GM12878 (cell line): ENCODE data around the gene COL11A2. TPM values are rescaled to one million over a fixed set of nuclear protein-coding genes. Genes with fewer than 3 reads are reported as not detected.
A peak's percentile ranks its signal among the peaks of the same experiment; 100 is the strongest.

Experiments used
- ATAC-seq: fragments of 200-7000 bp; cut with Tn5 transposase; 3 replicates; pipeline ENCODE4 v1.9.1; 2020; ENCODE audit warnings: mild to moderate bottlenecking, moderate library complexity
- BruUV-seq: library from RNA; stranded (reverse); fragments of 400-500 nt; replicated peaks from 2 replicates; lab custom pipeline; 2021; lab: Mats Ljungman, UMichigan
- CTCF ChIA-PET: fragments of 300-600 bp; sonication (Branson Sonifier 250); formaldehyde crosslinking; extraction: SDS; loops from one replicate; lab custom pipeline; 2021; ENCODE audit warnings: inconsistent platforms; lab: Yijun Ruan, JAX
- POLR2A ChIA-PET: fragments of 350-600 bp; formaldehyde crosslinking; extraction: SDS; loops from one replicate; lab custom pipeline; 2021; ENCODE audit warnings: inconsistent platforms; lab: Charles Lee
- RAD21 ChIA-PET: fragments of 300-600 bp; sonication (Branson Sonifier 250); formaldehyde crosslinking; loops from one replicate; lab custom pipeline; 2023; ENCODE audit warnings: antibody characterized with exemption; ENCODE audit not compliant: unreplicated experiment; lab: Charles Lee
- SMC1A ChIA-PET: fragments of 300-600 bp; sonication (Branson Sonifier 250); formaldehyde crosslinking; loops from one replicate; lab custom pipeline; 2023; ENCODE audit not compliant: unreplicated experiment, uncharacterized antibody; lab: Charles Lee
- DNase-seq: peaks from one replicate; pipeline ENCODE4 v3.0.0-alpha.2; 2011; ENCODE audit warnings: low read depth, low spot score
- FAIRE-seq: peaks from 3 replicates; lab custom pipeline; 2011; peaks lifted over from hg19 to GRCh38; lab: Jason Lieb, UNC
- H2AFZ ChIP-seq: 2 replicates; pipeline ENCODE4 v1.6.0; 2011; ENCODE audit warnings: low read depth, low read length, control low read depth; ENCODE audit not compliant: control insufficient read depth
- H3K27ac ChIP-seq: 2 replicates; pipeline ENCODE4 v1.5.1; 2011; ENCODE audit warnings: control low read depth; ENCODE audit not compliant: control insufficient read depth, insufficient read depth
- H3K27me3 ChIP-seq, 2 experiments: replicated peaks in 1 of 2; 2 replicates each; pipeline versions ENCODE4 v1.6.0 to v1.6.1; 2011; ENCODE audit warnings: low read length in 1 of 2; ENCODE audit not compliant: control insufficient read depth in 2 of 2, insufficient read depth in 2 of 2
- H3K36me3 ChIP-seq, 2 experiments: 2 replicates each; pipeline ENCODE4 v1.5.1; 2011; ENCODE audit warnings: low read length in 1 of 2; ENCODE audit not compliant: control insufficient read depth in 2 of 2, insufficient read depth in 2 of 2
- H3K4me1 ChIP-seq: 2 replicates; pipeline ENCODE4 v1.6.1; 2011; ENCODE audit warnings: mild to moderate bottlenecking, low read length, moderate library complexity, mixed read lengths; ENCODE audit not compliant: control insufficient read depth, insufficient read depth
- H3K4me2 ChIP-seq: 2 replicates; pipeline ENCODE4 v1.6.0; 2011; ENCODE audit warnings: control low read depth; ENCODE audit not compliant: control insufficient read depth, insufficient read depth
- H3K4me3 ChIP-seq: fragments of 200-600 bp; sonication (generic); 2 replicates; pipeline ENCODE4 v1.5.1; 2016
- H3K79me2 ChIP-seq: 2 replicates; pipeline ENCODE4 v1.6.0; 2011; ENCODE audit warnings: low read length; ENCODE audit not compliant: control insufficient read depth, insufficient read depth
- H3K9ac ChIP-seq: 2 replicates; pipeline ENCODE4 v1.8.0; 2011; ENCODE audit warnings: low read length, control low read depth, mixed read lengths; ENCODE audit not compliant: control insufficient read depth, insufficient read depth
- H3K9me3 ChIP-seq: replicated peaks from 3 replicates; pipeline ENCODE4 v1.5.1; 2011; ENCODE audit warnings: mild to moderate bottlenecking, low read length; ENCODE audit not compliant: control insufficient read depth, insufficient read depth
- H4K20me1 ChIP-seq: 2 replicates; pipeline ENCODE4 v1.6.0; 2011; ENCODE audit not compliant: control insufficient read depth, insufficient read depth
- BMI1 ChIP-seq: fragments of 450-650 bp; IDR thresholded peaks from 2 replicates; pipeline ENCODE4 v1.6.1; 2016; ENCODE audit warnings: mild to moderate bottlenecking, moderate library complexity, borderline replicate concordance
- BRCA1 ChIP-seq: IDR thresholded peaks from 2 replicates; pipeline ENCODE4 v1.6.1; 2011; ENCODE audit warnings: low read depth, low read length, improper control_type of control experiment
- IRF3 ChIP-seq: fragments of 450-650 bp; IDR thresholded peaks from 2 replicates; pipeline ENCODE4 v1.6.1; 2014; ENCODE audit warnings: mild to moderate bottlenecking
- NFYB ChIP-seq: IDR thresholded peaks from 2 replicates; pipeline ENCODE4 v1.6.1; 2011; ENCODE audit warnings: low read depth, mild to moderate bottlenecking, low read length, improper control_type of control experiment, moderate library complexity; ENCODE audit not compliant: insufficient read depth
- NR2C1 ChIP-seq: fragments of 450-650 bp; IDR thresholded peaks from 2 replicates; pipeline ENCODE4 v1.6.1; 2017; ENCODE audit warnings: antibody characterized with exemption, mild to moderate bottlenecking, moderate library complexity
- NRF1 ChIP-seq: conservative IDR thresholded peaks from 2 replicates; pipeline ENCODE4 v1.6.1; 2011; ENCODE audit warnings: mild to moderate bottlenecking, low read depth, low read length, improper control_type of control experiment
- RELA ChIP-seq: fragments of 450-650 bp; IDR thresholded peaks from 2 replicates; pipeline ENCODE4 v1.8.0; 2014; ENCODE audit warnings: borderline replicate concordance; ENCODE audit not compliant: partially characterized antibody
- RUNX3 ChIP-seq: IDR thresholded peaks from 2 replicates; pipeline ENCODE4 v1.6.1; 2012; ENCODE audit warnings: low read length, inconsistent platforms
- SIN3A ChIP-seq: IDR thresholded peaks from 2 replicates; pipeline ENCODE4 v1.6.1; 2012; ENCODE audit warnings: low read depth, low read length, improper control_type of control experiment
- SMC3 ChIP-seq: IDR thresholded peaks from 2 replicates; pipeline ENCODE4 v1.6.1; 2011; ENCODE audit warnings: low read length, improper control_type of control experiment, borderline replicate concordance
- SUPT20H ChIP-seq: IDR thresholded peaks from 2 replicates; pipeline ENCODE4 v1.6.1; 2011; ENCODE audit warnings: low read depth, mild to moderate bottlenecking, low read length, moderate library complexity, borderline replicate concordance; ENCODE audit not compliant: control insufficient read depth
- ZNF207 ChIP-seq: fragments of 450-650 bp; IDR thresholded peaks from 2 replicates; pipeline ENCODE4 v1.6.1; 2014; ENCODE audit warnings: antibody characterized with exemption, mild to moderate bottlenecking, borderline replicate concordance
- WGBS: methylation state at CpG from one replicate; pipeline ENCODE4 v1.1.6; 2016; ENCODE audit warnings: low lambda C conversion rate; ENCODE audit not compliant: insufficient replicate concordance, insufficient coverage; ENCODE audit errors: missing lambda C conversion rate; 5-methylcytosine and 5-hydroxymethylcytosine counted together
- in situ Hi-C: fragments of 300-500 bp; cut with MboI; formaldehyde crosslinking; loops from 9 replicates; pipeline ENCODE4 v1.14.3; 2018; ENCODE audit warnings: mixed read lengths
- intact Hi-C: fragments of 100-400 bp; cut with micrococcal nuclease; formaldehyde crosslinking; loops from one replicate; pipeline ENCODE4 v1.14.2; 2022; ENCODE audit not compliant: unreplicated experiment
- polyA plus RNA-seq, 11 experiments: library from polyadenylated mRNA; depleted of rRNA in 4 of 11; unstranded in 6 of 11; stranded (reverse) in 5 of 11; fragments of >200 nt; fragmentation: Nextera tagmentation in 4 of 11; fragmentation: Illumina TruSeq in 1 of 11; extraction: Ambion mirVana in 4 of 11; extraction: Trizol in 1 of 11; gene quantifications; 1 replicate in 1 of 11; 2 replicates in 10 of 11; pipeline versions ENCODE4 v1.2.1 to v1.2.3, GENCODE V29; 2011 to 2016; ENCODE audit warnings: inconsistent platforms in 2 of 11, missing spikeins in 2 of 11, low read depth in 1 of 11
- total RNA-seq, 4 experiments: library from RNA; depleted of rRNA in 3 of 4; stranded (reverse); fragments of >200 nt in 3 of 4; fragmentation: Illumina TruSeq in 1 of 4; extraction: Trizol in 1 of 4; gene quantifications; 2 replicates each; pipeline versions ENCODE4 v1.2.1 to v1.2.3, GENCODE V29; 2013 to 2021
- TF ChIP-seq, protein P1 (sequence below): fragments of 450-650 bp; IDR thresholded peaks from 2 replicates; pipeline ENCODE4 v1.6.1; 2017; ENCODE audit warnings: low read depth, mild to moderate bottlenecking, moderate library complexity
- TF ChIP-seq, protein P2 (sequence below), 3 experiments: IDR thresholded peaks in 2 of 3; conservative IDR thresholded peaks in 1 of 3; 2 replicates each; pipeline ENCODE4 v1.5.1; 2011; ENCODE audit warnings: low read depth in 3 of 3, low read length in 3 of 3, mild to moderate bottlenecking in 3 of 3, control low read depth in 2 of 3, moderate library complexity in 2 of 3, inconsistent platforms in 1 of 3, mixed read lengths in 1 of 3; ENCODE audit not compliant: control insufficient read depth in 2 of 3, insufficient read depth in 1 of 3; ENCODE audit errors: extremely low read depth in 1 of 3

The COL11A2 gene
- total and polyA plus RNA-seq, 10 of the 15 experiments (the other 5 are each of a cell fraction or from before 2014, with no cell fraction given), result 0.03 to 0.83 (median 0.22) TPM; not detected in 1

DNA sequence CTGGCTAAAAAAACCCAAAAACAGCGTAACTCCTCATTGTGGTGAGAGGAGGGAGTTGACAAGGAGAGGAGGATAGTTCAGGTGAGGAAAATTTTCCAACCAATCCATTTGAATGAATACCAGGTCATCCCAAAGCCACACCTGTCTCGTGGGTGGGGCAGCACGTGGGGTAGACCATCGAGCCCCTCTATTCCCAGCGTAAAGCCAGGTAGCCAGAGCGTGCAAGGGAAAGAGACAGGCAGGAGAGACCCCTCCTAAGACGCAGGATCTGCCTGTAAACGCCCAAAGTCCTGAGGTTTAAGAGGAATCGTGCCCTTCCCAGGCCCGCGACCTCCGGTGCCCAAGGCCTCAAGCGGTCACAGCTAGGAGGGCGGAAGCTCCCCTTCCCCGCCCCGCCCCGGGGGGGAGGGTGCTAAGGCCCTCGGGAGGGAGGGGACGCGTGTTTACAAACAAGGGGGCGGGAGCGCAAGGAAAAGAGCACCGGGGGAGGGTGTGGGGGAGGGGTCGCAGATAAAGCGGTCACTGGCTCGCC is 7.5 kb upstream of the COL11A2 start (continued):
- TF ChIP-seq NR2C1 (no peak), SIN3A (no peak), NRF1 (no peak), SMC3 (no peak)

- no peak overlapping the region; the same call in 1 of the 2 replicates for H3K27ac ChIP-seq
- H3K9ac ChIP-seq, result no peak overlapping the region
- no peaks in the 10 kb centered on the region for H3K9me3 ChIP-seq
- peak overlapping the region; percentile 75; the same call in 1 of the 2 replicates for H3K4me3 ChIP-seq
- H3K79me2 ChIP-seq, result peaks cover 33% of the 10 kb centered on the region
- WGBS, result 50% methylated on average over 2 of the region's 3 CpGs
- POLR2A ChIA-PET, result interaction anchor here (0.7 to 1.4 kb wide), 7 partner anchors 10 to 78 kb away, joined by 3 to 12 read pairs (median 3); partner anchors contain the start of genes B3GALT4 and RING1
- no peak for DNase-seq
- CTCF ChIA-PET, result interaction anchor here (1.0 to 5.8 kb wide), 8 partner anchors 10 to 74 kb away, joined by 3 to 41 read pairs (median 8); partner anchors contain the start of gene RING1
- no peaks in the 10 kb centered on the region for H3K27me3 ChIP-seq
- H3K4me2 ChIP-seq, result peak overlapping the region; percentile 77
- no peaks in the 10 kb centered on the region for H4K20me1 ChIP-seq
- H3K36me3 ChIP-seq, result peaks cover 19 to 41% of the 10 kb centered on the region in 2 experiments
- no peak overlapping the region for H2AFZ ChIP-seq
- peaks cover 24% of the 10 kb centered on the region for H3K4me1 ChIP-seq
- intact Hi-C loops (no loop called here), in situ Hi-C loops (no loop called here)
- FAIRE-seq, result no peak
- SMC1A ChIA-PET, result interaction anchor here (1.0 to 1.8 kb wide), 2 partner anchors 10 to 49 kb away, joined by 3 to 5 read pairs; no protein-coding TSS in a partner anchor
- no TSS peak for BruUV-seq
- RAD21 ChIA-PET, result interaction anchor here (1.0 to 1.9 kb wide), 4 partner anchors 9 to 50 kb away, joined by 3 to 11 read pairs (median 4); partner anchors contain the start of gene RING1
- no peak for ATAC-seq
- TF ChIP-seq, protein P1, sequence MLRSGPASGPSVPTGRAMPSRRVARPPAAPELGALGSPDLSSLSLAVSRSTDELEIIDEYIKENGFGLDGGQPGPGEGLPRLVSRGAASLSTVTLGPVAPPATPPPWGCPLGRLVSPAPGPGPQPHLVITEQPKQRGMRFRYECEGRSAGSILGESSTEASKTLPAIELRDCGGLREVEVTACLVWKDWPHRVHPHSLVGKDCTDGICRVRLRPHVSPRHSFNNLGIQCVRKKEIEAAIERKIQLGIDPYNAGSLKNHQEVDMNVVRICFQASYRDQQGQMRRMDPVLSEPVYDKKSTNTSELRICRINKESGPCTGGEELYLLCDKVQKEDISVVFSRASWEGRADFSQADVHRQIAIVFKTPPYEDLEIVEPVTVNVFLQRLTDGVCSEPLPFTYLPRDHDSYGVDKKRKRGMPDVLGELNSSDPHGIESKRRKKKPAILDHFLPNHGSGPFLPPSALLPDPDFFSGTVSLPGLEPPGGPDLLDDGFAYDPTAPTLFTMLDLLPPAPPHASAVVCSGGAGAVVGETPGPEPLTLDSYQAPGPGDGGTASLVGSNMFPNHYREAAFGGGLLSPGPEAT, result no peak
- no peak for TF ChIP-seq RELA
- TF ChIP-seq, protein P2, sequence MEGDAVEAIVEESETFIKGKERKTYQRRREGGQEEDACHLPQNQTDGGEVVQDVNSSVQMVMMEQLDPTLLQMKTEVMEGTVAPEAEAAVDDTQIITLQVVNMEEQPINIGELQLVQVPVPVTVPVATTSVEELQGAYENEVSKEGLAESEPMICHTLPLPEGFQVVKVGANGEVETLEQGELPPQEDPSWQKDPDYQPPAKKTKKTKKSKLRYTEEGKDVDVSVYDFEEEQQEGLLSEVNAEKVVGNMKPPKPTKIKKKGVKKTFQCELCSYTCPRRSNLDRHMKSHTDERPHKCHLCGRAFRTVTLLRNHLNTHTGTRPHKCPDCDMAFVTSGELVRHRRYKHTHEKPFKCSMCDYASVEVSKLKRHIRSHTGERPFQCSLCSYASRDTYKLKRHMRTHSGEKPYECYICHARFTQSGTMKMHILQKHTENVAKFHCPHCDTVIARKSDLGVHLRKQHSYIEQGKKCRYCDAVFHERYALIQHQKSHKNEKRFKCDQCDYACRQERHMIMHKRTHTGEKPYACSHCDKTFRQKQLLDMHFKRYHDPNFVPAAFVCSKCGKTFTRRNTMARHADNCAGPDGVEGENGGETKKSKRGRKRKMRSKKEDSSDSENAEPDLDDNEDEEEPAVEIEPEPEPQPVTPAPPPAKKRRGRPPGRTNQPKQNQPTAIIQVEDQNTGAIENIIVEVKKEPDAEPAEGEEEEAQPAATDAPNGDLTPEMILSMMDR (IDR thresholded peaks at IDR 0.05 in 2 of 3, conservative IDR thresholded peaks at IDR 0.05 in 1 of 3; ENCODE audit: control insufficient read depth in 2 of 3, extremely low read depth in 1 of 3, insufficient read depth in 1 of 3, low read depth in 3 of 3, low read length in 3 of 3), result no peak
- TF ChIP-seq NFYB, result no peak
- TF ChIP-seq SUPT20H, result no peak
- TF ChIP-seq RUNX3, result no peak
- TF ChIP-seq BMI1, result no peak
- TF ChIP-seq BRCA1, result no peak
- TF ChIP-seq IRF3, result no peak
- TF ChIP-seq ZNF207, result no peak
Measured at GRCh38 chr6:33198853-33199436, 6.7 kb upstream of the COL11A2 start.
